ENCODE results near the gene EPHB1. TPM values are rescaled to one million over a fixed set of nuclear protein-coding genes. Genes with fewer than 3 reads are reported as not detected.

Gene EPHB1
- total RNA-seq, 1 experiment from 2014 or later, result 2.8 TPM

- no CpG with 5 or more reads among the region's 7 CpGs for WGBS (ENCODE audit: extremely low coverage, insufficient read length, low lambda C conversion rate)
- TF ChIP-seq CTCF (conservative IDR thresholded peaks at IDR 0.05), result no peak
- Histone ChIP-seq H3K27ac (ENCODE audit: insufficient read length, low read depth, low read length) (no peak overlapping the region), H3K23ac (ENCODE audit: insufficient read length, low read depth, low read length) (no peak overlapping the region), H3K79me2 (ENCODE audit: insufficient read depth, low read length) (no peaks in the 10 kb centered on the region), H3K27me3 (ENCODE audit: insufficient read depth, low read length) (no peaks in the 10 kb centered on the region; the same call in 1 of the 2 replicates), H4K20me1 (ENCODE audit: control insufficient read depth, insufficient read depth, insufficient read length) (no peaks in the 10 kb centered on the region), H3K9me3 (ENCODE audit: control insufficient read depth, low read depth, low read length) (no peaks in the 10 kb centered on the region), H3K4ac (ENCODE audit: low read depth, low read length) (no peak overlapping the region), H3K56ac (ENCODE audit: insufficient read length, low read depth, low read length) (no peak overlapping the region), H3K23me2 (ENCODE audit: insufficient read length, low read depth, low read length, poor library complexity, severe bottlenecking) (no peaks in the 10 kb centered on the region), H4K8ac (replicated peaks; ENCODE audit: insufficient read length, low read depth, low read length) (no peak overlapping the region), H3K18ac (ENCODE audit: insufficient read length, low read depth, low read length) (no peak overlapping the region), H3K79me1 (ENCODE audit: insufficient read depth, low read depth, low read length, poor library complexity, severe bottlenecking) (no peaks in the 10 kb centered on the region), H2BK20ac (ENCODE audit: low read depth, low read length, poor library complexity, severe bottlenecking) (no peak overlapping the region), H2AK5ac (ENCODE audit: insufficient read length, low read length) (no peak overlapping the region), H2BK120ac (ENCODE audit: low read depth, low read length, poor library complexity, severe bottlenecking) (no peak overlapping the region), H2AFZ (ENCODE audit: low read length) (no peak overlapping the region), H3K4me1 (ENCODE audit: insufficient read depth, low read length) (no peaks in the 10 kb centered on the region), H3K14ac (ENCODE audit: insufficient read depth, low read length) (no peak overlapping the region), H2BK15ac (ENCODE audit: low read depth, low read length) (no peak overlapping the region), H4K91ac (ENCODE audit: insufficient read length, low read depth, low read length) (no peak overlapping the region), H3T11ph (ENCODE audit: low read length) (no peak overlapping the region), H3K4me2 (ENCODE audit: insufficient read depth, insufficient read length, low read length) (no peak overlapping the region), H2BK5ac (ENCODE audit: insufficient read length, low read length) (no peak overlapping the region), H2BK12ac (ENCODE audit: insufficient read length, low read depth, low read length) (no peak overlapping the region), H4K5ac (ENCODE audit: insufficient read length, low read depth, low read length) (no peak overlapping the region), H3K9ac (ENCODE audit: extremely low read depth, insufficient read length, low read length) (no peak overlapping the region)
- H3K36me3 Mint-ChIP-seq (ENCODE audit: insufficient read depth in 1 of 3, low read depth in 3 of 3), result peaks cover 6 to 18% (median 7%) of the 10 kb centered on the region in 3 experiments; a peak in 6 of 7 replicates
- no peak overlapping the region for H3K27ac Mint-ChIP-seq
- DNase-seq, result no peak
- H3K9me3 Mint-ChIP-seq, result peaks cover 18 to 19% of the 10 kb centered on the region in 2 experiments
- H3K4me3 Mint-ChIP-seq, result no peak overlapping the region
- peaks cover 2% of the 10 kb centered on the region for H3K27me3 Mint-ChIP-seq (ENCODE audit: low read depth)
- no peaks in the 10 kb centered on the region for H3K4me1 Mint-ChIP-seq
These were observed 212.5 kb downstream of the EPHB1 start for GRCh38 chr3:135007607-135008006.

All from H9 (cell line).